Adrenal gland (tissue), 5 donors: ENCODE results near the gene VASH1.

ENCODE experiments used
- CTCF ChIP-seq, 6 experiments: fragments of 450-650 bp in 4 of 6; fragments of 200-600 bp in 2 of 6; sonication (generic) in 1 of 6; IDR thresholded peaks; 1 replicate in 5 of 6; 2 replicates in 1 of 6; pipeline versions ENCODE4 v1.5.1 to v1.8.0; 2016 to 2021; ENCODE audit warnings: antibody characterized with exemption in 6 of 6, mild to moderate bottlenecking in 2 of 6, moderate library complexity in 1 of 6
- POLR2A ChIP-seq, 2 donors: fragments of 450-650 bp; IDR thresholded peaks; one replicate each; pipeline ENCODE4 v1.6.1; 2017; ENCODE audit warnings: antibody characterized with exemption in 2 of 2, mild to moderate bottlenecking in 2 of 2, moderate library complexity in 1 of 2
- donor health status: DM: no; HTN: no; CAD: no.

GRCh38 chr14:76780875-76781647 is 19.8 kb downstream of the VASH1 start:
- TF ChIP-seq CTCF (IDR thresholded peaks at IDR 0.05) (no peak), POLR2A (IDR thresholded peaks at IDR 0.05) (no peak)
